ENCODE data around the gene OR5T1. TPM values are rescaled to one million over a fixed set of nuclear protein-coding genes. Genes with fewer than 3 reads are reported as not detected.

The OR5T1 gene
- total and polyA plus RNA-seq, 2 donors, result not detected

Other genes starting within 250 kb of the OR5T1 start
- not detected for gene OR5AS1, start 246.5 kb upstream of the OR5T1 start, total RNA-seq
- gene OR5AS1, start 246.5 kb upstream of the OR5T1 start, polyA plus RNA-seq, result not detected
- not detected for gene OR8I2, start 180.8 kb upstream of the OR5T1 start, total RNA-seq
- not detected for gene OR8I2, start 180.8 kb upstream of the OR5T1 start, polyA plus RNA-seq
- gene OR8H2, start 170.5 kb upstream of the OR5T1 start, total RNA-seq, result not detected
- not detected for gene OR8H2, start 170.5 kb upstream of the OR5T1 start, polyA plus RNA-seq
- gene OR8H3, start 151.8 kb upstream of the OR5T1 start, total RNA-seq, result not detected
- not detected for gene OR8H3, start 151.8 kb upstream of the OR5T1 start, polyA plus RNA-seq
- gene OR8J3, start 134.0 kb upstream of the OR5T1 start, total RNA-seq, result not detected
- not detected for gene OR8J3, start 134.0 kb upstream of the OR5T1 start, polyA plus RNA-seq
- gene OR8K5, start 113.8 kb upstream of the OR5T1 start, total RNA-seq, result not detected
- not detected for gene OR8K5, start 113.8 kb upstream of the OR5T1 start, polyA plus RNA-seq
- not detected for gene OR5J2, start 97.5 kb upstream of the OR5T1 start, total RNA-seq
- gene OR5J2, start 97.5 kb upstream of the OR5T1 start, polyA plus RNA-seq, result 0.02 TPM
- gene OR5T2, start 39.9 kb upstream of the OR5T1 start, total RNA-seq, result not detected
- gene OR5T2, start 39.9 kb upstream of the OR5T1 start, polyA plus RNA-seq, result not detected
- gene OR5T3, start 21.9 kb upstream of the OR5T1 start, total RNA-seq, result not detected
- gene OR5T3, start 21.9 kb upstream of the OR5T1 start, polyA plus RNA-seq, result not detected
- not detected for gene OR8H1, start 18.1 kb downstream of the OR5T1 start, total RNA-seq
- gene OR8H1, start 18.1 kb downstream of the OR5T1 start, polyA plus RNA-seq, result not detected
- gene OR8K3, start 41.0 kb downstream of the OR5T1 start, total RNA-seq, result not detected
- not detected for gene OR8K3, start 41.0 kb downstream of the OR5T1 start, polyA plus RNA-seq
- not detected for gene OR8K1, start 71.9 kb downstream of the OR5T1 start, total RNA-seq
- gene OR8K1, start 71.9 kb downstream of the OR5T1 start, polyA plus RNA-seq, result not detected
- gene OR8J1, start 80.1 kb downstream of the OR5T1 start, total RNA-seq, result not detected
- gene OR8J1, start 80.1 kb downstream of the OR5T1 start, polyA plus RNA-seq, result not detected
- gene OR8U1, start 101.5 kb downstream of the OR5T1 start, total RNA-seq, result not detected
- not detected for gene OR8U1, start 101.5 kb downstream of the OR5T1 start, polyA plus RNA-seq
- gene OR5AL1, start 138.5 kb downstream of the OR5T1 start, total RNA-seq, result not detected
- not detected for gene OR5AL1, start 138.5 kb downstream of the OR5T1 start, polyA plus RNA-seq
- gene OR5M3, start 199.2 kb downstream of the OR5T1 start, total RNA-seq, result not detected
- gene OR5M3, start 199.2 kb downstream of the OR5T1 start, polyA plus RNA-seq, result not detected
- not detected for gene OR5M8, start 217.2 kb downstream of the OR5T1 start, total RNA-seq
- not detected for gene OR5M8, start 217.2 kb downstream of the OR5T1 start, polyA plus RNA-seq